AG04449 (cell line): ENCODE measurements around the gene HDAC2.

Experiments used
- CTCF ChIA-PET: fragments of 350-600 bp; formaldehyde crosslinking; extraction: SDS; loops from one replicate; lab custom pipeline; 2021; ENCODE audit warnings: antibody characterized with exemption; lab: Yijun Ruan, JAX
- POLR2A ChIA-PET: fragments of 400-600, 350-600 bp; formaldehyde crosslinking; extraction: SDS; loops from one replicate; lab custom pipeline; 2020; ENCODE audit warnings: antibody characterized with exemption, inconsistent platforms; lab: Yijun Ruan, JAX
- DNase-seq: peaks from one replicate; pipeline ENCODE4 v3.0.0-alpha.2; 2010; ENCODE audit warnings: low read depth, low spot score
- H3K4me3 ChIP-seq: 2 replicates; pipeline ENCODE4 v1.5.1; 2011; ENCODE audit warnings: low read depth, mild to moderate bottlenecking, control low read depth, low read length
- CTCF ChIP-seq: IDR thresholded peaks from one replicate; pipeline ENCODE4 v1.5.1; 2011; ENCODE audit warnings: mild to moderate bottlenecking, moderate library complexity, low read length, control low read depth, inconsistent platforms; ENCODE audit not compliant: insufficient read depth; ENCODE audit errors: missing control alignments

Gene HDAC2

GRCh38 chr6:113888493-113888892, 82.5 kb downstream of the HDAC2 start:
- no peak for TF ChIP-seq CTCF
- CTCF ChIA-PET = interaction anchor here (5.3 kb wide), 1 partner anchor 9 kb away, joined by 28 read pairs; no protein-coding TSS in a partner anchor
- no peak for DNase-seq
- POLR2A ChIA-PET = no interaction called here
- no peak overlapping the region for H3K4me3 ChIP-seq

DNA sequence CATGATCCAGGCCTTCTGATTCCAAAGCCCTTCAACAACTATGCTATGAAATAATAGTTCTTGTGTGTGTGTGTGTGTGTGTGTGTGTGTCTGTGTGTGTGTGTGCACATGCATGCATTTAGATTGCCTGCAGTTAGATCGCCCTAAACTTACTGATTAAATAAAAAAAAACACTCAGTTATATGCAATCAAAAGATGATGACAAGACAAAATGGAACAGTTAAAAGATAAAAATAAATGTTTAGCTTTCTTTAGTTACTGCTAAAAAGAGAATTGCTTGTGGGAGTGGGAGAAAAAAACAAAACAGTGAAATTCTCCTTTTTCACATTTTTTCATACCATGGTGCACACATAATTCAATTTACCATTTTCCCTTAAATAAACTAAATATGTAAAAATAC, 84.4 kb downstream of the HDAC2 start:
- H3K4me3 ChIP-seq = no peak overlapping the region
- CTCF ChIA-PET = interaction anchor here (0.6 kb wide), 2 partner anchors 16 to 770 kb away, joined by 3 read pairs; no protein-coding TSS in a partner anchor
- no peak for DNase-seq
- POLR2A ChIA-PET = no interaction called here
- TF ChIP-seq CTCF = no peak

DNA sequence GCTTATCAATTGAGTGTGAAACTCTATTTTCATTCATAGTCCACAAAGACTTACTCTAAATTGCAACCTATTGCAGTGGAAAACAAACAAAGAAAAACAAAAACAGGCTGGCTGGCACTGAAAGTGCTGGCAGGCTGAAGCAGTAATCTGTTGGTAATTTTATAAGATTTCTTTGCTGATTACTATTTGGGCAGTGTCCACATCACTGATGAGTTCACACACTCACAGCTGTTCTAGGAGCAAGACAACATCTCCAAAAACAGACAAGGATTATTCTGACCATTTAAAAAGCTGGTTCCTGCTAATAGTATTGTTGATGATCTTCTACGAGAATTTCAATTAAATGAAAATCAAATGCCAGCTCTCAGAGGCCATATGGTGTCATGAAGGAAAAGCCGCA, 86.9 kb downstream of the HDAC2 start:
- ChIA-PET POLR2A (no interaction called here), CTCF (interaction anchor here (1.0 to 2.3 kb wide), 2 partner anchors 14 to 24 kb away, joined by 3 to 6 read pairs; no protein-coding TSS in a partner anchor)
- no peak for TF ChIP-seq CTCF
- no peak overlapping the region for H3K4me3 ChIP-seq
- no peak for DNase-seq
